Breast epithelium (tissue), 3 donors: ENCODE data around the gene PHACTR1.

ENCODE experiments used
- CTCF ChIP-seq, 3 donors: fragments of 450-650 bp; IDR thresholded peaks; one replicate each; pipeline ENCODE4 v1.5.1; 2016 to 2017; ENCODE audit warnings: antibody characterized with exemption in 3 of 3, mild to moderate bottlenecking in 3 of 3, moderate library complexity in 3 of 3
- POLR2A ChIP-seq: fragments of 450-650 bp; IDR thresholded peaks from one replicate; pipeline ENCODE4 v1.6.1; 2016; ENCODE audit warnings: antibody characterized with exemption, mild to moderate bottlenecking, moderate library complexity
- POLR2AphosphoS5 ChIP-seq, 3 donors: sonication (generic); formaldehyde crosslinking; IDR thresholded peaks; one replicate each; pipeline ENCODE4 v1.6.1; 2017; ENCODE audit warnings: antibody characterized with exemption in 3 of 3

DNA sequence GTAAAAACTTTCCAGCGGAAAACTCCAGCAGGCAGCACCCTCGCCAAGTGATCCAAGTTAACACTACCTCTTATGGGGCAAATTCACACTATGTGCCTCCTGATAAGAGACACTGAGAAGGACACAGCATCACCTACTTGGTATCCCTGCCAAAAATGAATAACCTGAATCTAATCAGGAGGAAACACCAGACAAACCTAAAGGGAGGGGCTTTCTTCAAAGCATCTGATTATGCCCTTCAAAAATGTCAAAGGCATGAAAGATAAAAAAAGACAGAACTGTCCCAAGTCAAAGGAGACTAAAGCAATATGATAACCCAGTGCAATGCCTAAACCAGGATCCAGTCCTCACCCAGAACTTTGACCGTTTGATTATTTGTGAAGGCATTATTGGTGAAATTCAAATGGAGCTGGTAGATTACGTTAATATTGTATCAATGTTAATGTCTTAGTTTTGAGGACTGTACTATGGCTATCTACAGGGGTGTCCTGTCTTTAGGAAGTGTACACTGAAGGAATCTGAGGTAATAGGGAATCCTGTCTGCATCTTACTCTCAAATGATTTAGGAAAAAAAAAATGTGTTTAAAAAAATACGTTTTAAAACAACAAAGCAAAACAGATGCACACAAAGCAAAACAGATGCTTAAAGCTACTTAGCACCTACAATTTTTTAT is 603.5 kb downstream of the PHACTR1 start:
- TF ChIP-seq POLR2AphosphoS5 (IDR thresholded peaks at IDR 0.05): no peak
- no peak for TF ChIP-seq CTCF (IDR thresholded peaks at IDR 0.05)
- TF ChIP-seq POLR2A: no peak
